ENCODE results near the gene KRTAP5-3. TPM values are rescaled to one million over a fixed set of nuclear protein-coding genes. Genes with fewer than 3 reads are reported as not detected.
A peak's percentile ranks its signal among the peaks of the same experiment; 100 is the strongest.

The KRTAP5-3 gene
- total and polyA plus RNA-seq, 2 of the 13 experiments (the other 11 are each of a cell fraction or from before 2014, with no cell fraction given), result not detected

DNA sequence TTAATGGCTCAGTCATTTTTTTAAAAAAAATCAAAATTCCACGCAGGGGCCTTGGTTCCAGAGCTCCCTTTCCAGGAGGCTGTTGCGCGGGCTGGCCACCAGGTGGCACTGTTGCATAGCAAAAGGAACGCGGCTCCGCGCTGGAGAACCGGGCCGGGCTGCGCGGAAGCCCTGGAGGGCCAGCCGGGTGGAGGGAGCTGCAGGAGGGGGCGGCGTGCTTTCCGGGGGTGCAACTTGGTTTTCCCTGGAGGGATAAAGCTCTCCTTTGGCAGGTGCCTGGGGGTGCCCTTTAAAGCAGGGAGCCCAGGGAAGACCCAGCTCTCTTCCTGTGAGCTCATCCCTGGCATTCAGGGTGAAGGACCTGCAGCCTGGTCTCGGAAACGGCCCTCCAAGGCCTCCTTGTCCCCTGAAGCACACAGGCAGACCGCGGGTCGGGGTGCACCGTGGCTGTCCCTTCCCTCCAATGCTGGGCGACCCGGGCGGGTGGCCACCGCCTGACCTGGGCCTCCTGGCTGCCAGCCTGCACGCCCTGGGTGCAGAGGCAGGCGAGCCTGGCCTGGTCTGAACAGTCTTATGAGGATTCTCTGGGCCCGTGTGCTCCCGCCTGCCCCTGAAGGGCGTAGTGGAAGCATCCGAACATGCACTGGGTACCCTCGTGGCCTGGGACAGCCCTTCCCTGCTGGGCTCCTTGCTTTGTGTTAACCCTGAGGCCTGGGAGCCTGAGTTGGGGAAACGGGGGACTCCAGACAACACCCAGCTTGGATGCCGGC lies 44.7 kb upstream of the KRTAP5-3 start (continued):
- TF ChIP-seq, protein P1, sequence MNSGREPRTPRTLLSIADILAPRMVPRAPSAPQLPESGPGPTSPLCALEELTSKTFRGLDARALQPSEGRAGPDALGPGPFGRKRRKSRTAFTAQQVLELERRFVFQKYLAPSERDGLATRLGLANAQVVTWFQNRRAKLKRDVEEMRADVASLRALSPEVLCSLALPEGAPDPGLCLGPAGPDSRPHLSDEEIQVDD (CRISPR knock-in tag; IDR thresholded peaks at IDR 0.05; ENCODE audit: borderline replicate concordance), result no peak
- TF ChIP-seq ZFX (CRISPR knock-in tag; IDR thresholded peaks at IDR 0.05; ENCODE audit: low read depth) (peak; percentile 54), ZSCAN9 (CRISPR knock-in tag; IDR thresholded peaks at IDR 0.05; ENCODE audit: borderline replicate concordance) (peak; percentile 59; the same call in 1 of the 2 replicates), ZNF326 (CRISPR knock-in tag; IDR thresholded peaks at IDR 0.05; ENCODE audit: borderline replicate concordance) (no peak), FOSL1 (CRISPR knock-in tag; IDR thresholded peaks at IDR 0.05; ENCODE audit: borderline replicate concordance) (no peak), KDM3A (CRISPR knock-in tag; IDR thresholded peaks at IDR 0.05; ENCODE audit: low read depth) (peak; percentile 95), ZKSCAN8 (CRISPR knock-in tag; IDR thresholded peaks at IDR 0.05; ENCODE audit: borderline replicate concordance) (no peak), PCBP1 (IDR thresholded peaks at IDR 0.05; ENCODE audit: borderline replicate concordance, low read depth, low read length) (no peak), CAMTA2 (CRISPR knock-in tag; IDR thresholded peaks at IDR 0.05; ENCODE audit: borderline replicate concordance) (no peak), CC2D1A (CRISPR knock-in tag; IDR thresholded peaks at IDR 0.05) (no peak), SP5 (CRISPR knock-in tag; IDR thresholded peaks at IDR 0.05; ENCODE audit: borderline replicate concordance, low read depth) (no peak), PHF21A (CRISPR knock-in tag; IDR thresholded peaks at IDR 0.05) (0 out of 2 replicates have a peak, but pooled peaks have one; percentile 22), SAP130 (CRISPR knock-in tag; IDR thresholded peaks at IDR 0.05; ENCODE audit: low read depth) (peak; percentile 32; the same call in 1 of the 2 replicates)
- TF ChIP-seq, protein P2, sequence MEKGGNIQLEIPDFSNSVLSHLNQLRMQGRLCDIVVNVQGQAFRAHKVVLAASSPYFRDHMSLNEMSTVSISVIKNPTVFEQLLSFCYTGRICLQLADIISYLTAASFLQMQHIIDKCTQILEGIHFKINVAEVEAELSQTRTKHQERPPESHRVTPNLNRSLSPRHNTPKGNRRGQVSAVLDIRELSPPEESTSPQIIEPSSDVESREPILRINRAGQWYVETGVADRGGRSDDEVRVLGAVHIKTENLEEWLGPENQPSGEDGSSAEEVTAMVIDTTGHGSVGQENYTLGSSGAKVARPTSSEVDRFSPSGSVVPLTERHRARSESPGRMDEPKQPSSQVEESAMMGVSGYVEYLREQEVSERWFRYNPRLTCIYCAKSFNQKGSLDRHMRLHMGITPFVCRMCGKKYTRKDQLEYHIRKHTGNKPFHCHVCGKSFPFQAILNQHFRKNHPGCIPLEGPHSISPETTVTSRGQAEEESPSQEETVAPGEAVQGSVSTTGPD (CRISPR knock-in tag; IDR thresholded peaks at IDR 0.05), result no peak
- TF ChIP-seq, protein P3, sequence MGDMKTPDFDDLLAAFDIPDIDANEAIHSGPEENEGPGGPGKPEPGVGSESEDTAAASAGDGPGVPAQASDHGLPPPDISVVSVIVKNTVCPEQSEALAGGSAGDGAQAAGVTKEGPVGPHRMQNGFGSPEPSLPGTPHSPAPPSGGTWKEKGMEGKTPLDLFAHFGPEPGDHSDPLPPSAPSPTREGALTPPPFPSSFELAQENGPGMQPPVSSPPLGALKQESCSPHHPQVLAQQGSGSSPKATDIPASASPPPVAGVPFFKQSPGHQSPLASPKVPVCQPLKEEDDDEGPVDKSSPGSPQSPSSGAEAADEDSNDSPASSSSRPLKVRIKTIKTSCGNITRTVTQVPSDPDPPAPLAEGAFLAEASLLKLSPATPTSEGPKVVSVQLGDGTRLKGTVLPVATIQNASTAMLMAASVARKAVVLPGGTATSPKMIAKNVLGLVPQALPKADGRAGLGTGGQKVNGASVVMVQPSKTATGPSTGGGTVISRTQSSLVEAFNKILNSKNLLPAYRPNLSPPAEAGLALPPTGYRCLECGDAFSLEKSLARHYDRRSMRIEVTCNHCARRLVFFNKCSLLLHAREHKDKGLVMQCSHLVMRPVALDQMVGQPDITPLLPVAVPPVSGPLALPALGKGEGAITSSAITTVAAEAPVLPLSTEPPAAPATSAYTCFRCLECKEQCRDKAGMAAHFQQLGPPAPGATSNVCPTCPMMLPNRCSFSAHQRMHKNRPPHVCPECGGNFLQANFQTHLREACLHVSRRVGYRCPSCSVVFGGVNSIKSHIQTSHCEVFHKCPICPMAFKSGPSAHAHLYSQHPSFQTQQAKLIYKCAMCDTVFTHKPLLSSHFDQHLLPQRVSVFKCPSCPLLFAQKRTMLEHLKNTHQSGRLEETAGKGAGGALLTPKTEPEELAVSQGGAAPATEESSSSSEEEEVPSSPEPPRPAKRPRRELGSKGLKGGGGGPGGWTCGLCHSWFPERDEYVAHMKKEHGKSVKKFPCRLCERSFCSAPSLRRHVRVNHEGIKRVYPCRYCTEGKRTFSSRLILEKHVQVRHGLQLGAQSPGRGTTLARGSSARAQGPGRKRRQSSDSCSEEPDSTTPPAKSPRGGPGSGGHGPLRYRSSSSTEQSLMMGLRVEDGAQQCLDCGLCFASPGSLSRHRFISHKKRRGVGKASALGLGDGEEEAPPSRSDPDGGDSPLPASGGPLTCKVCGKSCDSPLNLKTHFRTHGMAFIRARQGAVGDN (CRISPR knock-in tag; IDR thresholded peaks at IDR 0.05), result peak; percentile 95
- TF ChIP-seq, protein P4, sequence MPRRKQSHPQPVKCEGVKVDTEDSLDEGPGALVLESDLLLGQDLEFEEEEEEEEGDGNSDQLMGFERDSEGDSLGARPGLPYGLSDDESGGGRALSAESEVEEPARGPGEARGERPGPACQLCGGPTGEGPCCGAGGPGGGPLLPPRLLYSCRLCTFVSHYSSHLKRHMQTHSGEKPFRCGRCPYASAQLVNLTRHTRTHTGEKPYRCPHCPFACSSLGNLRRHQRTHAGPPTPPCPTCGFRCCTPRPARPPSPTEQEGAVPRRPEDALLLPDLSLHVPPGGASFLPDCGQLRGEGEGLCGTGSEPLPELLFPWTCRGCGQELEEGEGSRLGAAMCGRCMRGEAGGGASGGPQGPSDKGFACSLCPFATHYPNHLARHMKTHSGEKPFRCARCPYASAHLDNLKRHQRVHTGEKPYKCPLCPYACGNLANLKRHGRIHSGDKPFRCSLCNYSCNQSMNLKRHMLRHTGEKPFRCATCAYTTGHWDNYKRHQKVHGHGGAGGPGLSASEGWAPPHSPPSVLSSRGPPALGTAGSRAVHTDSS (CRISPR knock-in tag; conservative IDR thresholded peaks at IDR 0.05), result 0 out of 2 replicates have a peak, but pooled peaks have one; percentile 41
- TF ChIP-seq, protein P5, sequence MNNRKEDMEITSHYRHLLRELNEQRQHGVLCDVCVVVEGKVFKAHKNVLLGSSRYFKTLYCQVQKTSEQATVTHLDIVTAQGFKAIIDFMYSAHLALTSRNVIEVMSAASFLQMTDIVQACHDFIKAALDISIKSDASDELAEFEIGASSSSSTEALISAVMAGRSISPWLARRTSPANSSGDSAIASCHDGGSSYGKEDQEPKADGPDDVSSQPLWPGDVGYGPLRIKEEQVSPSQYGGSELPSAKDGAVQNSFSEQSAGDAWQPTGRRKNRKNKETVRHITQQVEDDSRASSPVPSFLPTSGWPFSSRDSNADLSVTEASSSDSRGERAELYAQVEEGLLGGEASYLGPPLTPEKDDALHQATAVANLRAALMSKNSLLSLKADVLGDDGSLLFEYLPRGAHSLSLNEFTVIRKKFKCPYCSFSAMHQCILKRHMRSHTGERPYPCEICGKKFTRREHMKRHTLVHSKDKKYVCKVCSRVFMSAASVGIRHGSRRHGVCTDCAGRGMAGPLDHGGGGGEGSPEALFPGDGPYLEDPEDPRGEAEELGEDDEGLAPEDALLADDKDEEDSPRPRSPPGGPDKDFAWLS (CRISPR knock-in tag; IDR thresholded peaks at IDR 0.05; ENCODE audit: borderline replicate concordance), result no peak
- TF ChIP-seq, protein P6, sequence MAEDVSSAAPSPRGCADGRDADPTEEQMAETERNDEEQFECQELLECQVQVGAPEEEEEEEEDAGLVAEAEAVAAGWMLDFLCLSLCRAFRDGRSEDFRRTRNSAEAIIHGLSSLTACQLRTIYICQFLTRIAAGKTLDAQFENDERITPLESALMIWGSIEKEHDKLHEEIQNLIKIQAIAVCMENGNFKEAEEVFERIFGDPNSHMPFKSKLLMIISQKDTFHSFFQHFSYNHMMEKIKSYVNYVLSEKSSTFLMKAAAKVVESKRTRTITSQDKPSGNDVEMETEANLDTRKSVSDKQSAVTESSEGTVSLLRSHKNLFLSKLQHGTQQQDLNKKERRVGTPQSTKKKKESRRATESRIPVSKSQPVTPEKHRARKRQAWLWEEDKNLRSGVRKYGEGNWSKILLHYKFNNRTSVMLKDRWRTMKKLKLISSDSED (CRISPR knock-in tag; IDR thresholded peaks at IDR 0.05), result no peak
